HG03460 (cell line): ENCODE results near the gene NXPE3.

Source experiments
- ATAC-seq: cut with Tn5 transposase; IDR thresholded peaks from one replicate; pipeline ENCODE4 v1.9.1; 2021; ENCODE audit not compliant: unreplicated experiment

NXPE3 gene

DNA sequence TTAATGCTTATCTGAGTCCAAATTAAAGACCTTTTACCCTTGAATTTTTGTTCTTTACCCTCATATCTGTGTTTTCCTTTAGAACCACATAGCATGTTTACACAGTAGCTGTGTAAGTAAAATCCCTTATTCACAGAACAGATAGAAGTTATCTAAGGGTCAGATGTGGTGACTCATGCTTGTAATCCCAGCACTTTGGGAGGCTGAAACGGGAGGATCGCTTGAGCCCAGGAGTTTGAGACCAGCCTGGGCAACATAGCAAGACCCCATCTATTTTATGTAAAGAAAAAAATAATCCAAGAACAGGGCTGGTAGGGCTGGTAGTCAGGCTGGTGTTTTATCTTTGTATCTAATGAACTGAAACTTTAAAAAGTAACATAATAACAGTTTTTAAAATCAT, 23.2 kb downstream of the NXPE3 start:
- no peak for ATAC-seq

DNA sequence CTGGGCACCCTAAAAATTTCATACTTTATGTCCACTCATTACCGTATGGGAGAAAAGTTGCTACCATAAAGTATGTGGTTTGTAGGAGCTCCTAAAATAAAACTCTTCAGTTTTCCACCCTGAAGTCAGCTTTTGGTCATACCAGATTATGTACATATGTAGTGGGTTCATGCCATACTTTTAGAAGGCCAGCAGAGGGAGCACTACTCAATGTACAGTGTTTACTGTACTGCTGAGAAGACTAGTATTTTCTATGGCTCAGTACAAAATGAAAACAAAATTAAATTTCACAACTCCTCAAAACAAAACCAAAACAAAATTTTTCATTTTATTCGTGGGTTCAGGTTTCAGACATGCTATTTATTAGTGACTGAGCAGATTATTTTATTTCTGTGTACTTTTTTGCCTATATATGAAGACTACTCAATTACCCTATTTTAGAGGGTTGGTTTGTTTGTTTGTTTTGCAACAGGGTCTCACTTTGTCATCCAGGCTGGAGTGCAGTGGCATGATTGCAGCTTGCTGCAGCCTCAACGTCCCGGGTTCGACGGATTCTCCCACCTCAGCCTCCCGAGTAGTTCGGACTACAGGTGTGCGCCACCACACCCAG, 24.3 kb downstream of the NXPE3 start:
- ATAC-seq = peak; percentile 87

DNA sequence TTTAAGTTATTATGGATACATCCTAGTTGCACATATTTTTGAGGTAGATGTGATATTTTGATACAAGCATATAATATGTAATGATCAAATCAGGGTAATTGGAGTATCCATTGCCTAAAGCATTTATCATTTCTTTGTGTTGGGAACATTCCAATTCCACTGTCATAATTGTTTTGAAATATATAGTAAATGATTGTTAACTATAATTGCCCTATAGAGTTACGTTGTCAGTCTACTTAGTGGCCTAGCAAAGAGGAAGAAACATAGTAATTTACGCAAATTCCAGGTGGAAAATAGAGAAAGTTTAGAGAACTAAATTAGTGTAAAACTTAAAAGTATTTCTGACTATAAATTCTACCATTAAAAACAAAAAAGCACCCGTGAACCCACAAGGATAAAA, 24.9 kb downstream of the NXPE3 start:
- no peak for ATAC-seq

DNA sequence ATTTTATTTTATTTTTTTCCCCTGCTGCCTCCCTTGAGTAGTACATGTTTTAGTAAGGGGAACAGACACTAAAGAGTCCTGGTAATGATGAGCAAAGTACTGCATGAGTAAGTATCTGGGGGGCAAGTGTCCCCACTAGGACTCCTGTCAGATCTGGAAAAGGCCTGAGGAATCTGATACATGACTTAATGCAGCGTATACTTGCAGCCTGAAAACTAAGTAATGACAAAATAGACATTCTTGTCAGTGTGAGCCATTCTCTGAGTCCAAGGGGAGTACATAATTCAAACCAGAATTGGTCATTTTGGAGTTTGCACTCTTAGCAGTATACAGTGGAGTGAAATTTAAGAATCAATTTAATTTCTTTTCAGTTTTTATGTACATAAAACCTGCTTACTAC, 27.5 kb downstream of the NXPE3 start:
- ATAC-seq = no peak

DNA sequence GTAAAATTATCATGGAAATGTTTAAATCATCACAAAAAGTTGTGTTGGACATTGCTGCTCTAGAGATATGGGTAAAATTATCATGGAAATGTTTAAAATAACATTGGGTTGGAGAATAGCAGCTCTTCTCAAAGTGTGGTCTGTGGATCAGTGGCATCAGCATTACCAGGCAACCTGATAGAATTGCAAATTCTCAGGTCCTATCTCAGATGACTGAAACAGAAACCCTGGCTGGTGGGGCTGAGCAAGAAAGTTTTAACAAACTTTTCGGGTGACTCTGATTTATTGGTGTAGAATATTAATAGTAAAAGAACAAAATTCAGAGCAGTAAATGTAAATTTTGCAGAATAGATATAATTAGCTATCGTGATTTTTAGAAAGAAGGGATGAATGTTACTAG, 28.9 kb downstream of the NXPE3 start:
- ATAC-seq = peak; percentile 54

DNA sequence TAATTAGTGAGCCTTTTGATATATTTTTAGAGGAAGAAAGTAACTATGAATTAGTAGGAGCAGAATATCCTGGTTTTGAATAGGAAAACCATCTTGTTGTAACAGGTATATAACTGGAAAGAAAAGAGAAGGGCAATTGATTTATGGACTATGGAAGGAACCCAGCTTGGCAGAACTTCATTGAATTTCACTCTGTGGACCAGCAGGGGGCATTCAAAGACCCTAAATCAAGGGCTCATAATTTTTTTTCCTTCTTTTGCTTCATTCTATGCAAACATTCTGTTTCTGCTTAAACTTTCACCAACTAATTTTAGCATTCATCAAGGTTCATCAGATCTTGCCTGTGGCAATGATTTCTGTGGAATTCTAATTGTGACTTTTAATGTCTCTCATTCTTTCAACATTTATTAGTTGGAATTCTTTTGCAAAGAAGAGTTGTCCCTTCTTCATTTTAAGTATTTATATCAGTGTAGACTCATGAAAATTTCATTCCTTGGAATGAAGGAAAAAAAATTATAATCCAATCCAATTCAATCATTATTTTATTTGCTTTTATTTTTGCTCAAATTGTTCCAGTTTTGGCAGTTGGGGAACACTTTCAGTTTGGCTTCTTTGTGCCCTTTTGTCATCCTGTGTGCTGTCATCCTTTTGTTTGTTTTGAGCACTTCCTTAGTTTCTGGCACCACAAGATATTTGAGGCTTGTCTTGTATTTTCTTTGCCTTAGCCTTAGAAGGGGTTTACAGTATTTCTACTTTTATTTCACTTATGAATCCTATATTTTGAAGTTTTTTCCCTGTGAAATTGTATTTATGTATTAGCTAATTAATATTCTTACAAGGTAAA, 30.4 kb downstream of the NXPE3 start:
- ATAC-seq = no peak

DNA sequence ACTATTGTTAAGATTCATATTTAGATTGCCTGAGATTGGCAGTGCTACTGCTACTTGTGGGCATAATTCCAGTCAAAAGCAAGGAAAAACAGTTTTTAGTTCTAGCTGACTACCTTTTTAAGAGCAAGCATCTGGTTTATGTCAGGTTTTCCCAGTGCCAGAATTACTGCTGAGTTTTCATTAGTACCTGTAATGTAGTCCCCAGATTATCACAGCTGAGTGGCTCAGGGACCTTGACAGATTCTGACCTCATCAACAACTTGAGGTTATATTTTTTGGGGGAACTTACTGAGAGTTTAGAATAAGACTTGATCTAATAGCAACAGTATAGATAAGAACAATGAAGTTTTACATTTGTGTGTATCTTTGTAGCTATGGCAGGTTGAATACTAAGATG, 31.0 kb downstream of the NXPE3 start:
- no peak for ATAC-seq

DNA sequence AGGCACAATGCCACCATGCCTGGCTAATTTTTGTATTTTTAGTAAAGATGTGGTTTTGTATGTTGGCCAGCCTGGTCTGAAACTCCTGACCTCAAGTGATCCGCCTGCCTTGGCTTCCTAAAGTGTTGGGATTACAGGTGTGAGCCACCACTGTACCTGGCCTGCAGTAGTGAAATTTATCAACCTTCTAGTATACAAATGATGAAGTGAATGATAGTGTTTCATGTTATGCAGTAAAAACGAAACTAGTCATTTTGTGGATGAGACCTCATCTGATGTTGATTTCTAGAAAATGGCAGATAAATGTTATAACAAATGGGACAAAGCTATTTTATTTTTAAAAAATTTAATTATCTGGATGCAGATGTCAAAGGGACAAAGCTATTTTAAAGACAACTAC, 32.9 kb downstream of the NXPE3 start:
- no peak for ATAC-seq

DNA sequence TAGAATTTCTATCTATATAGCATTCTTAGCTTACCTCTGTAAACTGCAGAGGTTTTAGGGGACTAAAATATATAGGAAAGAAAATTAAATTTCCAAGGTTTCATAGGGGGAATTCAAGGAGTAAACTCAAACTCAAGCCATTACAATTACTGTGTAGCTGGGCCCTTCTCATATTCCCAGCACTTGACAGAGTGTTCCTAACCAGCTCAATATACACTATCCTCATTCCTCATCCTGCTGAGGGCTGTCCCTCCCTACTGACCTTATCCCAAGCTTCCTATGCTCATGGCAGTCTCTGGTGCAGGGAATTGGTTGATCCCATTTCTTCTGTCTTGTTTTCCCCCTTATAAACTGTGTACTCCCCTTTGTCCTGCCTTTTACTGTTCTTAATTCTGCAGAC, 33.9 kb downstream of the NXPE3 start:
- no peak for ATAC-seq

DNA sequence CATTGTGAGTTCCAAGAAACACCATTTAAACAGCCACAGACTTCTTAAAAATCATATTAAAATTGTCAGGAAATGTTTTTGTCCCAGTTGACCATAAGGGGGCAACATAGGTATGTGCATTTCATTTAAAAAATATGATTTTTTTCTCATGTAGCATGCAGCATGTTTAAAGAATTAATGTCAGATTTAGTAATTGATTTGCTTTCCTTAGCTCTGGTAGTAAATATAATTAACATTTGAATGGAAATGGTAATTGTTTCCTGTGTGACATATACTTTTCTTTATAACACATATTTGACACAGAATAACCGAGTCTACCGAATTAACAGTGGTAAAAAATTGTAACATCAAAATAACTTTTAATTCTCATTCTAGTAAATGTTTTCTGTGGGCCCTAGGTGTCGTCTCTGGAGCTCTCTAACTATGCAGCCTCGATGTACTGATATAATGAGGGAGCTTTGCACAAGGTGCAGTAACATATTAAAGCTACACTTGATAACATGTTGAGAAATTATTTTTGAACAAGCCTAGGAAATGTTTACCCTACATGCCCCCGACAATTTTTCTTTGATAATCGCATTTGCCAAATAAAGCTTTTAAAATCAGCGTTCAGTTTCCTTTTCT, 34.9 kb downstream of the NXPE3 start:
- no peak for ATAC-seq

DNA sequence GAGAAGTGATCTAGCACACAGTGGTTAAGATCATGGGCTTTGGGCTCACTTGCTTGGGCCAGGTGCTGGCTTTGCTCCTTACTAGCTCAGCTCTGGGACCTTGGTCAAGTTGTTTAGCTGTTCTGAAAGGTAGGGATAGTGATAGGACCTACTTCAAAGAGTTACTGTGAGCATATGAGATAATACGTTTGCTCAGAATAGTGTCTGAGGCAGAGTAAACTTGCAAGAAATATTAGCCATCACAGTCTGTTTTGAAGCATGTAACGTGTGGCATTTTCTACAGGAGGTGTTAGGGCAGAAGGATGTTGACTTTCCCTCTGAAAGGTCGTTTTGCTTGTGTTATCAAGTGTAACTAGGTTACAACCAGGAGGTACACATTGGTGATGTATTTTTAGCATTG, 35.8 kb downstream of the NXPE3 start:
- no peak for ATAC-seq

DNA sequence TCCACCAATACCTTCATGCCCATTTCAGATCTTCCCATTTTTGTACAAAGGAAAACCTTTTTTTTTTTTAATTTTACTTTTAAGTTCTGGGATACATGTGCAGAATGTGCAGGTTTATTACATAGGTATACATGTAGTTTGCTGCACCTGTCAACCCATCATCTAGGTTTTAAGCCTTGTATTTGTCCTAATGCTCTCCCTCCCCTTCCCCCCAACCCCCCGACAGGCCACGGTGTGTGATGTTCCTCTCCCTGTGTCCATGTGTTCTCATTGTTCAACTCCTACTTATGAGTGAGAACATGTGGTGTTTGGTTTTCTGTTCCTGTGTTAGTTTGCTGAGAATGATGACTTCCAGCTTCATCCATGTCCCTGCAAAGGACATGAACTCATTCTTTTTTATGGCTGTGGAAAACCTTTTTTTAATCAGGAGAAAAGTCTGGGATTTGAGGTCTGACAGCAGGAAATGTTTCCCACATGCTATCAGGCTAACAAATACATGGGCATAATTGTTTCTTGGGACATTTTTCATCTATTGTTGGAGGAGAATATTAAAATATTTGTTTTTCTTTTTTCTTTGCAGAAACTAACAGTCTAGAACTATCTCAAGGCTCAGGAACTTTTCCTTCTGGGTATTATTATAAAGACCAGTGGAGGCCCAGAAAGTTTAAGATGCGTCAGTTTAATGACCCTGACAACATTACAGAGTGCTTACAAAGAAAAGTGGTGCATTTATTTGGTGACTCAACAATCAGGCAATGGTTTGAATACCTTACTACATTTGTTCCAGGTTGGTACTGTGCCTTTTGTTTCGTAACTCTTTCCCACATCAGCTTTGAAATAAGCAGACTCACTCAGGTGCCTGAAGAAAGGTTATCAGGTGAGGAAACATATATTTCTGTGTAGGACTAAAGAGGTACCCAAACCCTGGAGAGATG, 37.5 kb downstream of the NXPE3 start:
- no peak for ATAC-seq

DNA sequence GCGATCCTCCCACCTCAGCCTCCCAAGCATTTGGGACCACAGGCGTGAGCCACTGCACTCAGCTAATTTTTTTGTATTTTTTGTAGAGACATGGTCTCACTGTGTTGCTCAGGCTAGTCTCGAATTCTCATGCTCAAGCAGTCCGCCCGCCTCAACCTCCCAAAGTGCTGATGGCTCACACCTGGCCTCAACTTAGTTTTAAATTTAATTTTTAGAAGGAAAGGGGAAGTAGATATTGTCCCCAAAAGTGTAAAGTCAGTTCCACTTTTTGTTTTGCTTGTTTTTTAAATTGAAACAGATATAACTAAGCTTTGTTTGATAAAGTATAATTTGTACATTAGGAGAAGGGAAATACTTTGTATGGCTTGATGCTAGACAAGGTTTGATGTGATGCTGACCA, 39.0 kb downstream of the NXPE3 start:
- ATAC-seq = no peak

DNA sequence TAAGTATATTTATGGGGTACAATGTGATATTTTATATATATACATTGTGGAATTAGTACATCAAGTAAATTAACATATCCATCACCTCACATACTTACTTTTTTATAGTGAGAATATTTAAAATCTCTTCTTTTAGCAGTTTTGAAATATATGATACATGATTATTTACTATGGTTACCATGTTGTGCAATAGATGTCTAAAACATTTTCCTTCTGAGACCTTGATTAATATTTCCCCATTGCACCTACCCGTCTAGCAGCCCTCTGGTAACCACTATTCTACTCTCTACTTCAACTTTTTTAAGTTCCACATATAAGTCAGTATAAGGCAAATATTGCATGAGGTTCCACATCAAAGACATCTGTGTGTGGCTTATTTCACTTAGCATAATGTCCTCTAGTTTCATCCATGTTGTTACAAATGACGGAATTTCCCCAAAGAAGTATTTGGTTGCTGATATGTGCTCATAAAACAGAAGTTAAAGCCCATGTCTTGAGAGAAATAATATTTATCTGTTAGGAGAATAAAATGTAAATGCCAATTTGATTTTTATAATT, 40.7 kb downstream of the NXPE3 start:
- peak; percentile 39 for ATAC-seq

DNA sequence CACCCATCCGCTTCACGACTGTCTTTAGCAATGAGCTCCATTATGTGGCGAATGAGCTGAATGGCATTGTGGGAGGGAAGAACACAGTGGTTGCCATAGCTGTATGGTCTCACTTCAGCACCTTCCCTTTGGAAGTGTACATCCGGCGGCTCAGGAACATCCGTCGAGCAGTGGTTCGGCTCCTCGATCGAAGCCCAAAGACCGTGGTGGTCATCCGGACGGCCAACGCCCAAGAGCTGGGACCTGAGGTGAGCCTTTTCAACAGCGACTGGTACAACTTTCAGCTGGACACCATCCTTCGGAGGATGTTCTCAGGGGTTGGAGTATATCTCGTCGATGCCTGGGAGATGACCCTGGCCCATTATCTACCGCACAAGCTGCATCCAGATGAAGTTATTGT, 42.5 kb downstream of the NXPE3 start:
- ATAC-seq = no peak

DNA sequence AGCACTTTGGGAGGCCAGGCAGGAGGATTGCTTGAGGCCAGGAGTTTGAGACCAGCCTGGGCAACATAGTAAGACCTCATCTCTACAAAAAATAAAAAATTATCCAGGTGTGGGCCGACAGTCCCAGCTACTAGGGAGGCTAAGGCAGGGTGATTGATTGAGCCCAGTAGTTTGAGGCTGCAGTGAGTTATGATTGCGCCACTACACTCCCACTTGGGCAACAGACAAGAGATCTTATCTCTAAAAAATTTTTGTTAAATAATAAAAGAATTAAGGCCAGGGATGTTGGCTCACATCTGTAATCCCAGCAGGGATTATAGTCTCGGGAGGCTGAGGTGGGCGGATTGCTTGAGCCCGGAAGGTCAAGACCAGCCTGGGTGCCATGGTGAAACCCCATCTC, 44.5 kb downstream of the NXPE3 start:
- ATAC-seq = no peak

DNA sequence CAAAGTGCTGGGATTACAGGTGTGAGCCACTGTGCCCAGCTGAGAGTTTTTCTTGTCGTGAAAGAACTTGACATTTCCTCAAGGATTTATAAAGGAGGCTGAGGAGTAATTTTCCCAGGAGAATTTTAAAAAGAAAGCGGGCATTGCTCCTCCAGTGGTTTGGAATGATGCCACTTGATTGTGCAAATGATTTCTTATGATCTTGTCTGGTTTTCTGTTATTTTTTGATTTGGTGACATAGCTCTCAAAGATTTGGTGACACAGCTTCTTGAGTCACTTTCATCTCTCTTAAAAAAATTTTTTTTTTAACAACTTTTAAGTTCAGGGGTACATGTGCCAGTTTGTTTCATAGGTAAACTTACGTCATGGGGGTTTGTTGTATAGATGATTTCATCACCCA, 45.7 kb downstream of the NXPE3 start:
- ATAC-seq = no peak

DNA sequence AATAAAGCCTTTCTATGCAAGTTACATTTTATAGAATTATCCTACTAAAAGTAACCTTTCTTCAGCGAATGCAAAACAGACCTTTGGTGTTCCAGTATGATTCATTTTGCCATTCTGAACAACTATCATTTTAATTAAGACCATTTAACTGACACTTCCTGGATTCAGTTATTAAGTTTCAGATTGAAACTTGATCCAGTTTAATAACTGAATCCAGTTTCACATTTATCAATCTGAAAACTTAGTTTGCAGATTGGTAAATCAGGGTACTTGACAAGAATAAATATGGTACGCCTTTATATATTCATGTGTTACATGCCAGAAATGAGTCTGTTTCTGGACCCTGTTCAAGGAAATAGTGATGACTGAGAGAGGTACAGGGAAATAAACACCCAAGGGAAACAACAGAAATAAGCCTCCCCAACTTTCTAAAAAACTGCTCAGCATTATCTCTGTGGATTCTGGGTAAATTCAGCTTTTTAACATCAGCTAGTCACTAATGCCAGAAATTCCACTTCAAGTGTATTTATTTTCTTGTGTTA, 47.0 kb downstream of the NXPE3 start:
- no peak for ATAC-seq

DNA sequence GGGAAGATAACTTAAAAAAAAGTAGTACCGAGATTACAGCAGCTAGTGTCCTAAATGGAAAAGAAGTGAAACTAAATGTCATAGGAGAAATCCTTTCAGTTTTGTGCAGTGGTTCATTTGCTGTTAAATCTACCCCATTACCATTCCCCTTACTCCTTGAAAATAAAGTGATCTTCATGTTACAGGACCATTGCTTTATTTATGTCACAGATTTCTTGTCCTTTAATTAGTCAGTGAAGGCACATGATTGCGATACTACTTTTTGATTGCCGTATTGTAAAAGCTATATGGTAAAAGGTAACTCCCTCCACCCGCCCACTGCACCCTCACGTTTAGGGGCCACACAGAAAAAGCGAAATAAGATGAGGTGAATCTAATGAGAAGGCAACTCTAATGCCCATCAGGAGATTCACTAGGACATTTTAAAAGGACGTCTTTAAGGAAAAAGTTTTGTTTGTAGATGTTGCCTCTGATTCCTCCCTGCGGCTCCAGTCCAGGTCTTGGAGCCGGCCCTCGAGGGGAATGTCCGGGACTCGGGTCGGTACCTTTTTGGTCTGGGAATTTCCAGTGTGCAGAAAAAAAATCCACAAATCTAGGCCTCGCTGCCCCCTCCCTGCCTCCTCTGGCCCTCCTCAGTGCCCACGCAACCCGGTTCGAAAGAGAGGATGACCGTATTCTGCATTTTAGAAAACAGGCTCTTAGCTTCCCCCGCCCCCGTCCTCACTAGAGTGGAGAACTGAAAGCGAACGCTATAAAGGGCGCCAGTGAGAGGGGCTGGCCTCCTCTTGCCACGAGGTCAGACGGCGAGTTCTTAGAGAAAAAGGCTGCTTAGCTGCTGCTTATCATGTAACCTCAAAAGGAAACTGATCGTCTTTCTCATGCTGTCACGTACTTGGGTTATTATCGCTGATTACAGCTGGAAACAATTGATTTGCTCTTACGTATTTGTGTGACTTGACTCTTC, 48.5 kb downstream of the NXPE3 start:
- peak; percentile 81 for ATAC-seq

DNA sequence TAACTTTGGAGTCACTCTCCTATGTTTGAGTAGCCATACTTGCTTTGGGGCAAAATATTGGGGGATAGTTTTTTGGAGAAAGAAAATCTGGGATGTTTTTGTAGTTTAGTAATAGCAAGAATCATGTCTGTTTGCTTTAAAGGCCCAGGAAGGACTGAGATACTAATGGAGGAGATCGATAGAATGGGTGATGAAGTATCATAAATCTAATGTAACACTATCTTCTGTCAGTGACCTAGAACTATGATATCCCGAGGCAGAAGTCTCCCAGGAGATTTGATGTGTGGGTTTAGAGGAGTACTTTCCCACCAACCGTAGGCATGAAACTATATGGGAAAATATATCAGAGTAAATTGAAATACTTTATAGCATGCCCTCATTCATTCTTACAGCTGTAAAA, 49.3 kb downstream of the NXPE3 start:
- ATAC-seq = no peak
